NCI-H345 treated with DMSO at 0.1 percent for 48 hours (cell line): ENCODE data around the gene MIS12.

Experiments
- DNase-seq: peaks from one replicate; lab custom pipeline; 2025; ENCODE audit not compliant: unreplicated experiment; lab: John Stamatoyannopoulos, UW

Gene MIS12

GRCh38 chr17:5486206-5487124 is at the start of gene MIS12:
Gene MIS12 (plus strand): TSS chr17:5486566. CDS start chr17:5488863, 2,297 bp downstream.
- peak; percentile 91 for DNase-seq

GRCh38 chr17:5437721-5438317 is 48.5 kb upstream of the MIS12 start:
- no peak for DNase-seq

- DNase-seq: peak; percentile 70
These were observed 47.5 kb upstream of the MIS12 start, which contains the start of gene C1QBP for GRCh38 chr17:5438716-5439445. Gene C1QBP (minus strand): TSS chr17:5439155. CDS start chr17:5439073, 82 bp downstream.

DNA sequence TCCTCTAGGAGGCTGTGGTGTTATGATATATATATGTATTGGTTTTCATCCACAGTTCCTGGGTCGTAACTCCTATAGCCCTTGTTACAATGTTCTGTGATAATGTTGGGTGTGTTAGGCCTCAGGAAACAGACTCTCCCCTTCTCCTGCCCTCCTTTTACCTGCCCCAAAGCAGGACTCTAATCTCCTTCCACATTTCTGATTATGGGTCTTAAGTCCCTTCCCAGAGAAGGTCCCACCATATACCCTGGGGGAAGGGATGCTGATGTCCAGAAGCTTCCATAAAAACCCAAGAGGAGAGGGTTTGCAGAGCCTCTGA is 47.0 kb upstream of the MIS12 start:
- DNase-seq: no peak

- DNase-seq: no peak
These were observed 42.6 kb upstream of the MIS12 start for GRCh38 chr17:5443728-5444127.

DNA sequence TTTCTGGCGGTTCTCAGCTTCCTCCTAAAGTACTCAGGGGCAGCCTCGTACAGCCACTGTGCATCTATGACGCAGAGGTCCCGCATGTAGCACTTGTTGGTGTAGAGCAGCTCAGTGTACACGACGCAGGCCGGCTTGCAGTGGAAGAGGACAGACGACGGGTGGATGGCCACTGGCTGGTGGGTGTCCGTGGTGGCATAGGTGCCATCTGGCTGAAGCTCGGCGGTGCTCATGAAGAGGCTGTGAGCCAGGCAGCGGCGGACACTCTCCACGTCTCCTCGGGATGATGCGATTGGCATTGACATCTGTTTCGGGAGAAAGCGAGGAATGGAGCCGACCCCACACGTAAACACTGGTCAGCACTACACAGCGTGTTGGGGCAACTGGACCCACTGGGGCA is 42.2 kb upstream of the MIS12 start:
- no peak for DNase-seq

- DNase-seq: no peak
These were observed 39.6 kb upstream of the MIS12 start for GRCh38 chr17:5446786-5447185.

GRCh38 chr17:5464717-5465507 is 21.5 kb upstream of the MIS12 start:
- DNase-seq: no peak

DNA sequence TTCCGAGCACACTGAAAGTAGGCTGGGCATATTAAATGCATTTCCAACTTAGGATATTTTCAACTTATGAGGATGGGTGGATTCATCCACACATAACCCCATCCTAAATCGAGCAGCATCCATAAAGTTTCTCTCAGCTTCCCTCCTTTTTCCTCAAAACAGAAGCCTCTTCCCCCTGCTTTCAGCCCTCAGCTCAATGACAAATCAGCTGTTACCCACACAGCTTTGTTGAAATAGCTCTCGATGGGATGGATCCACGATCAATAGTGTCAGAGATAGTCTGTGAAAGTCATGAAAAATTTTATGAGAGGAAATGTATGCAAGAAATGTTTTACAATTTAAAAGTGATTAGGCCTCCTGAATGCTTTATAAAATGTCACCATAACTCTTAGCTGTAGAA is 20.1 kb upstream of the MIS12 start:
- no peak for DNase-seq

DNA sequence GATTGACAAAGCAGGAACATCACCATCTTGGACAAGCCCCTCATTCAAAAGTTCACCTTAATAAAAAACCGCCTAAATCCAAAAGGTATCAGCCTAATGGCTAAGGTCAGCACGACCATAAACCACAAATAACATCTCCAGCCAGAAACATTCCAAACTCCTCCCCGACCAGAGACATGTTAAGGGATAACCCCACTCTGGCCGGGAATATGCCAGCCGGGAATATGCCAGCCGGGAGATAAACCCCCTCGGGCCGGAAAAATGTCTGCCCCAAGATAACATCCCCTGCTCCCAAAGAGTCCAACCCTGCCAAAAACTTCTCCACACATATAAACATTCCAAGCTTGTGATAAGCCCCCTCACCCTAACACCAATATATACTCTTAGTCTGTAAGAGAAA is 18.9 kb upstream of the MIS12 start:
- no peak for DNase-seq

- no peak for DNase-seq
These were observed 18.3 kb upstream of the MIS12 start for GRCh38 chr17:5468075-5468473.

DNA sequence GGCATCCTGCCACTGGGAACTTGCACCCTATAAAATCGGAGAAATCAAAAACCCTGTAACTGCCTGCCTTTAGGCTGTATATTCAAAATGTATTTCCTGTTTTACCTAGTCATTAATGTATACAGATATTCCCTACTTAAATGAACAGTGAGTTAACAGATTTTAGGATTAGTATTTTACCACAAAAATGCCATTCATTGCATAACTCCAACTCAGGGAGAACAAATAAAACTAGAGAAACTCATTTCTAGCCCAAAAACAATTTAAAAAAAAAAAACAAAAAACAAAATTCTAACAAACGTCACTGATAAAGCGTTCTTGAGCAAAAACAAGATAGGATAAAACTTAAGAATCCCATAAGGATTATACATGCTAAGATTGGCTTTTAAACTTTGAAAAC is 13.9 kb upstream of the MIS12 start:
- no peak for DNase-seq

DNA sequence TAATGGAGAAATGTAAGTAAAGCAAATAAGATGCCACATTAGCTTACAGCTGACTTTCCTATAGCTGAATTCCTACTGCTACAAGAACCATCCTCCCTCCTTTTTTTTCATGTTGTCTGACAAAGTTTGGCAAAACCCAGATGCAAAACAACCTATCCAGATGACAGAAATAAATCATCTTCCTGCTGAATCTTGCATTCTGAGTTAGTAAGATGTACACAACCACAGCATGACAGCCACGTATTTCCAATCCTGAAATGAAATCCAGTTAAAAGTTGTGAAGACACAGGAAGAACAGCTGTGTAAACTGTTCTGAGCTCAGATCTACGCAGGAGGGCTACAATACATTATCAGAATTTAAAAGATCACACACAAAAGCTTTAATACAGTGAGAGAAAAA is 12.5 kb upstream of the MIS12 start:
- no peak for DNase-seq

GRCh38 chr17:5478992-5479391 is 7.4 kb upstream of the MIS12 start:
- DNase-seq: no peak

DNA sequence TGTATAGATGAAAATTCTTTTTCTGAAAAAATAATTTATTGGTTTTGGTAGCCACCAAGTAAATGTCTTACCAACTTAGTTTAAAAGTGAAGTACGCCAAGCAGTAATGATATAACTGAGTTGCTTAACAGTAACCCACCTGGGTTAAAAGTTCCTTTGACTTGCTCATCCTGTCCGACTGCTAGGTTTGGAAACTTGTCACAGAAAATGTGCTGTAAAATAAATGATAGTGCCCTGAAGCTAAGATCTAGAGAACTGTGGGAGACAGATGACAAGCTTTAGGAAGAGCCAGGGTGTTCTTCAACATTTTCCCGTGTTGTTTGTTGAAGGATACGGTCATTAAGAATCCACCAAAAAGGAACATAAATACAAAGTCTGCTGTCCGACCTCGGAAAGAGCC is 5.4 kb upstream of the MIS12 start:
- no peak for DNase-seq

- DNase-seq: no peak
These were observed 4.9 kb upstream of the MIS12 start for GRCh38 chr17:5481451-5481850.

DNA sequence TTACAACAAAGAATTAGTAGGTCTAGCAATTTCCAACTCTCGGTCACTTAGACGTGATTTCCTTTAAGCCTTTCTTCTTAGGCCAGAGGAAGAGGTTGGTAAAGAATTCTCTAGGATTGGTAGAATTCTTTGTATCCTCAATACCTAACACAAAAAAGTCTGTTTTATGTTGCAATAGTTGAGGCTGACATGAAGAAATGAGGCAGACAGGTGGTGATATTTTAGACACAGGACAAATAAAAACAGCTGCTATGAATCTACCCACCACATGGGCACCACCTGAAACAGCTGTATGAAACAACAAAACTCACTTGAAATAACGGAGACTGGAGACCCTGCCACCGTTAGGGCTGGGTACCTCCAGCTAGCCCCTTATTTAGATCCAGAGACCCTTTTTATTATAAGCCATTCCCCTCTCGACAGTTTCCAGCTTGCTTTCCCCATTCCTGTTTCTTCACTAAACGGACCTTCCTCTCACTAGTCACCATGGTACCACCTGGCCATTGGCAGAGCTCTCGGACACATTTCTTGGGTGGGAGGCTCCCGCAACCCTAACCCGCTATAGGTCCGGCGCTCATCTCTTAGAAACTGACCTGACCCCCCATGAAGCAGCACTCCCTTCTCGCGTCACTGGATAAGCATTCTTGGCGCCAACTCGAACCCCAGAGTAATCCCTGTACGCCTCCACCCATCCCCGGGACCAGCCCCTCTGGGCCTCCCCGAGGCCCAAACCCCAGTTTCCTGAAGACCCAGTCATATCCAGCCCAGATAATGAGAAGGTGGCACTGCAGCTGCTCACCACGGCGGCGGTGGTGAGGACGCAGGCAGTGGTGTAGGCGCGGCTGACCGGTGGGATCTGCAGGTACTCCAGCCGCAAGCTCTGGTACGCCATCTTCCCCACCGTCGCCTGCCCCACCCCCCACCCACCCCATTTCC is 828 bp upstream of the MIS12 start, which contains the start of gene DERL2:
TSS of gene DERL2 (minus strand) at position 909 of the 936 bp plus-strand sequence. CDS start at position 892, 17 bp downstream.
- no peak for DNase-seq

DNA sequence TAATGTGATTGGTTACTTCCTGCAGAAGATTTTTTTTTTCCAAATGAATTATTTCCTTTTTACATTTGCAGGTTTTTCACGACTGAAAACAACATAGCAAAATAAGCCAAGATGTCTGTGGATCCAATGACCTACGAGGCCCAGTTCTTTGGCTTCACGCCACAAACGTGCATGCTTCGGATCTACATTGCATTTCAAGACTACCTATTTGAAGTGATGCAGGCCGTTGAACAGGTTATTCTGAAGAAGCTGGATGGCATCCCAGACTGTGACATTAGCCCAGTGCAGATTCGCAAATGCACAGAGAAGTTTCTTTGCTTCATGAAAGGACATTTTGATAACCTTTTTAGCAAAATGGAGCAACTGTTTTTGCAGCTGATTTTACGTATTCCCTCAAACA is 2.4 kb downstream of the MIS12 start:
- no peak for DNase-seq

GRCh38 chr17:5492970-5493369 is 6.6 kb downstream of the MIS12 start:
- no peak for DNase-seq
